NCI-H146 treated with DMSO at 0.1 percent for 48 hours (cell line): ENCODE results near the gene GMDS.

Experiments
- DNase-seq: peaks from one replicate; lab custom pipeline; 2025; ENCODE audit not compliant: unreplicated experiment; lab: John Stamatoyannopoulos, UW

Gene GMDS

GRCh38 chr6:2209226-2209809 is 36.1 kb downstream of the GMDS start:
- peak; percentile 47 for DNase-seq

- no peak for DNase-seq
Observed at GRCh38 chr6:2208468-2208867, 36.9 kb downstream of the GMDS start.

- DNase-seq, result no peak
Observed at GRCh38 chr6:2205396-2205795, 40.0 kb downstream of the GMDS start.

- no peak for DNase-seq
Observed at GRCh38 chr6:2204272-2204671, 41.1 kb downstream of the GMDS start.

GRCh38 chr6:2203264-2203663 is 42.1 kb downstream of the GMDS start:
- DNase-seq, result no peak

- no peak for DNase-seq
Observed at GRCh38 chr6:2197984-2198383, 47.4 kb downstream of the GMDS start.

GRCh38 chr6:2197177-2197671 is 48.2 kb downstream of the GMDS start:
- no peak for DNase-seq

GRCh38 chr6:2196079-2196679 is 49.2 kb downstream of the GMDS start:
- DNase-seq, result peak; percentile 46

GRCh38 chr6:2194643-2195042 is 50.8 kb downstream of the GMDS start:
- DNase-seq, result no peak

GRCh38 chr6:2193931-2194330 is 51.5 kb downstream of the GMDS start:
- no peak for DNase-seq

- no peak for DNase-seq
Observed at GRCh38 chr6:2192976-2193375, 52.4 kb downstream of the GMDS start.

- no peak for DNase-seq
Observed at GRCh38 chr6:2191390-2191740, 54.0 kb downstream of the GMDS start.

- no peak for DNase-seq
Observed at GRCh38 chr6:2190661-2191389, 54.6 kb downstream of the GMDS start.

- no peak for DNase-seq
Observed at GRCh38 chr6:2188856-2189384, 56.5 kb downstream of the GMDS start.

- DNase-seq, result no peak
Observed at GRCh38 chr6:2188397-2188796, 57.0 kb downstream of the GMDS start.

- no peak for DNase-seq
Observed at GRCh38 chr6:2187826-2188225, 57.6 kb downstream of the GMDS start.

GRCh38 chr6:2186516-2186915 is 58.9 kb downstream of the GMDS start:
- no peak for DNase-seq

GRCh38 chr6:2185466-2185865 is 59.9 kb downstream of the GMDS start:
- DNase-seq, result no peak

GRCh38 chr6:2184700-2185455 is 60.5 kb downstream of the GMDS start:
- no peak for DNase-seq

- DNase-seq, result no peak
Observed at GRCh38 chr6:2183752-2184151, 61.7 kb downstream of the GMDS start.

- no peak for DNase-seq
Observed at GRCh38 chr6:2183246-2183645, 62.2 kb downstream of the GMDS start.
